Gastroesophageal sphincter (tissue), 4 donors: ENCODE results near the gene KLHL22. TPM values are rescaled to one million over a fixed set of nuclear protein-coding genes. Genes with fewer than 3 reads are reported as not detected.

Experiments used
- ATAC-seq: fragments of 150-250 bp; one replicate; pipeline ENCODE4 v1.9.1; 2016; ENCODE audit warnings: mild to moderate bottlenecking, moderate library complexity
- H3K27ac ChIP-seq, 4 donors: fragments of 200-600 bp; sonication (generic) in 3 of 4; 1 replicate in 3 of 4; 2 replicates in 1 of 4; pipeline ENCODE4 v1.5.1; 2016 to 2019
- H3K27me3 ChIP-seq: fragments of 200-600 bp; sonication (generic); one replicate; pipeline ENCODE4 v1.5.1; 2019
- H3K36me3 ChIP-seq, 2 donors: fragments of 200-600 bp; sonication (generic); one replicate each; pipeline ENCODE4 v1.5.1; 2019; ENCODE audit warnings: control low read depth in 1 of 2
- H3K4me1 ChIP-seq, 3 donors: fragments of 200-600 bp; sonication (generic); 1 replicate in 2 of 3; 2 replicates in 1 of 3; pipeline ENCODE4 v1.5.1; 2016 to 2019; ENCODE audit warnings: control low read depth in 2 of 3
- H3K4me3 ChIP-seq, 2 donors: fragments of 200-600 bp; sonication (generic); one replicate each; pipeline ENCODE4 v1.5.1; 2019; ENCODE audit warnings: mild to moderate bottlenecking in 1 of 2, moderate library complexity in 1 of 2
- H3K9me3 ChIP-seq, 3 donors: fragments of 200-600 bp; sonication (generic); one replicate each; pipeline ENCODE4 v1.5.1; 2017 to 2019; ENCODE audit warnings: control low read depth in 2 of 3
- EP300 ChIP-seq: sonication (generic); formaldehyde crosslinking; IDR thresholded peaks from one replicate; pipeline ENCODE4 v1.6.1; 2017; ENCODE audit warnings: antibody characterized with exemption, mild to moderate bottlenecking
- POLR2A ChIP-seq, 2 donors: fragments of 450-650 bp; IDR thresholded peaks; one replicate each; pipeline ENCODE4 v1.6.1; 2017; ENCODE audit warnings: antibody characterized with exemption in 2 of 2, mild to moderate bottlenecking in 2 of 2, moderate library complexity in 1 of 2
- POLR2AphosphoS5 ChIP-seq: sonication (generic); formaldehyde crosslinking; IDR thresholded peaks from one replicate; pipeline ENCODE4 v1.6.1; 2017; ENCODE audit warnings: antibody characterized with exemption
- WGBS, 2 donors: methylation state at CpG; one replicate each; pipeline ENCODE4 v1.1.5; 2018; ENCODE audit warnings: low coverage in 1 of 2; 5-methylcytosine and 5-hydroxymethylcytosine counted together
- total RNA-seq, 4 donors: library from RNA; depleted of rRNA; stranded (reverse); fragments of >200 nt; gene quantifications; one replicate each; pipeline ENCODE4 v1.1.0, GENCODE V29; 2016
- TF ChIP-seq, protein P1 (sequence below), 4 experiments: fragments of 200-600 bp in 2 of 4; fragments of 450-650 bp in 2 of 4; sonication (generic) in 1 of 4; IDR thresholded peaks; one replicate each; pipeline ENCODE4 v1.5.1; 2017 to 2019; ENCODE audit warnings: antibody characterized with exemption in 4 of 4, mild to moderate bottlenecking in 2 of 4, moderate library complexity in 2 of 4

The KLHL22 gene
- total RNA-seq, 4 donors from 2014 or later, result 25.0 to 44.5 (median 33.9) TPM

DNA sequence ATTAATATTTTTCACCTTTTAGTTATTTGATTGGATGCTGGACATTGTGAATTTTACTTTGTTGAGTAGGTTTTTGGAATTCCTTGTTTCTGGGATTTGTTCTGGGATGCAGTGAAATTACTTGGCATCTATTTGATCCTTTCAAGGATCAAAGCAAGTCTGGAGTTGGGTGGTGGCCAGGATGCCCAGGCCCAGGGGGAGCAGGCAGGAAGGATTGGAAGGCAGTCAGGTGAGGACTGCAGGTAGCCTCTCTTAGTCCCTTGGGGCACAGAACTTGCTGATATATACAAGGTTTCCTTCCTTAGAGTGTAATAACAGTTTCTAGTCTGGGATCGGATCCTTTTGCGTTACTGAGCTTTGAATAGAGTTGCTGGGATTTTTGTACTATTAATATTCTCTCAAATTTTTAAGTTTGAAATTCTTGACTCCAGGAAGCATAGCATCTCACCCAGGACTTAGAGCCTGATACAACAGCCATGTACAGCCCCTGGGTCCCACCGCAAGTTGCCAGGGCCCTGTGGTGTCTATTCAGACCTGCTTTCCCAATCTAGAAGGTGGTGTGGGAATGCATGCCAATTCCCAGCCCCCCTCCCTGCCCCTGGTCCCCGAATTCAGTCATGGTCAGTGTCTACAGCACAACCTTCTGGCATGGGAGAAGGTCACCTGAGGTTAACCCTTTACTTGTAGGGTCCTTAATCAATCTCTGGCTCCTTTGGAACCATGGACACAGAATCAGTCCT is 95.6 kb downstream of the KLHL22 start:
- no peaks in the 10 kb centered on the region for H3K27me3 ChIP-seq
- H3K4me3 ChIP-seq, result no peak overlapping the region
- WGBS, 2 donors, result 57 to 80% methylated on average over 3 of the region's 4 CpGs
- no peak overlapping the region for H3K27ac ChIP-seq
- H3K9me3 ChIP-seq, result no peaks in the 10 kb centered on the region
- no peak for TF ChIP-seq POLR2AphosphoS5
- H3K36me3 ChIP-seq, result peaks cover 0 to 44% of the 10 kb centered on the region in 2 donors
- H3K4me1 ChIP-seq, result peaks cover 0 to 19% (median 6%) of the 10 kb centered on the region in 3 donors
- no peak for ATAC-seq

DNA sequence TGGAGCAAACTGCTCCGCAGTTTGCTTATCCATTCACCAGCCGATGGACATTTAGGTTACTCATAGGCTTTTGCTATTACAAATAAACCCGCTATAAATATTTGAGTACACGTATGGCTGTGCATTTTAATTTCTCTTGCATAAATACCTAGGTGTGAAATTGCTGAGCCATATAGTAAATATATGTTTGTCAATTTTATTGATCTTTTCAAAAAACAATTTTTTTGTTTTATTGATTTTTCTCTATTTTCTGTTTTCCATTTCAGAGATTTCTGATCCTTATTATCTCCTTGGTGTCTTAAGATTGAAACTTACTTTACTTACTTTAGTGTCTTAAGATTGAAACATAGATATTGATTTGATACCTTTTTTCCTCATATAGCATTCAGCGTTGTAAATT is 97.2 kb downstream of the KLHL22 start:
- WGBS, 2 donors, result 86 to 97% methylated on average over 5 of the region's 5 CpGs
- Histone ChIP-seq H3K27ac (no peak overlapping the region), H3K36me3 (peaks cover 0 to 27% of the 10 kb centered on the region in 2 donors), H3K4me3 (no peak overlapping the region), H3K9me3 (no peaks in the 10 kb centered on the region), H3K4me1 (peaks cover 0 to 30% (median 10%) of the 10 kb centered on the region in 3 donors), H3K27me3 (no peaks in the 10 kb centered on the region)
- TF ChIP-seq POLR2AphosphoS5 (no peak), EP300 (no peak), POLR2A (IDR thresholded peaks at IDR 0.05) (no peak)
- TF ChIP-seq, protein P1, sequence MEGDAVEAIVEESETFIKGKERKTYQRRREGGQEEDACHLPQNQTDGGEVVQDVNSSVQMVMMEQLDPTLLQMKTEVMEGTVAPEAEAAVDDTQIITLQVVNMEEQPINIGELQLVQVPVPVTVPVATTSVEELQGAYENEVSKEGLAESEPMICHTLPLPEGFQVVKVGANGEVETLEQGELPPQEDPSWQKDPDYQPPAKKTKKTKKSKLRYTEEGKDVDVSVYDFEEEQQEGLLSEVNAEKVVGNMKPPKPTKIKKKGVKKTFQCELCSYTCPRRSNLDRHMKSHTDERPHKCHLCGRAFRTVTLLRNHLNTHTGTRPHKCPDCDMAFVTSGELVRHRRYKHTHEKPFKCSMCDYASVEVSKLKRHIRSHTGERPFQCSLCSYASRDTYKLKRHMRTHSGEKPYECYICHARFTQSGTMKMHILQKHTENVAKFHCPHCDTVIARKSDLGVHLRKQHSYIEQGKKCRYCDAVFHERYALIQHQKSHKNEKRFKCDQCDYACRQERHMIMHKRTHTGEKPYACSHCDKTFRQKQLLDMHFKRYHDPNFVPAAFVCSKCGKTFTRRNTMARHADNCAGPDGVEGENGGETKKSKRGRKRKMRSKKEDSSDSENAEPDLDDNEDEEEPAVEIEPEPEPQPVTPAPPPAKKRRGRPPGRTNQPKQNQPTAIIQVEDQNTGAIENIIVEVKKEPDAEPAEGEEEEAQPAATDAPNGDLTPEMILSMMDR (IDR thresholded peaks at IDR 0.05), result no peak
- ATAC-seq, result no peak

DNA sequence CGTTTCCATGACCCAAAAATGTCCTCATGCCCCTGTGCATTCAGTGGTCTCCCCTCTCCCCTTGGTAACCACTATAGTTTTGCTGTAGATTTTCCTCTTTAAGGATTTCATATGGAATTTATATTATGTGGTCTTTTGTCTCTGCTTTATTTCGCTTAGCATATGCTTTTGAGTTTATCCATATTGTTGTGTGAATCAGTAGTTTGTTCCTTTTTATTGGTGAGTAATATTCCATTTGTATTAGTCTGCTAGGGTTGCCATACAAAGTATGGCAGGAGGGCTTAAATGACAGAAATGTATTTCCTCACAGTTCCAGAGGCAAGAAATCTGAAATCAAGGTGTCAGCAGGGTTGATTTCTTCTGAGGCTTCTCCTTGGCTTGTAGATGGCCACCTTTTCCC is 98.1 kb downstream of the KLHL22 start:
- TF ChIP-seq POLR2AphosphoS5 (no peak), EP300 (no peak), POLR2A (IDR thresholded peaks at IDR 0.05) (no peak)
- TF ChIP-seq, protein P1 (IDR thresholded peaks at IDR 0.05), result no peak
- WGBS, 2 donors, result 93 to 100% methylated on average over 2 of the region's 2 CpGs
- ATAC-seq, result no peak
- no peaks in the 10 kb centered on the region for H3K27me3 ChIP-seq
- H3K4me1 ChIP-seq, result peaks cover 0 to 33% (median 10%) of the 10 kb centered on the region in 3 donors
- H3K27ac ChIP-seq, result no peak overlapping the region
- H3K36me3 ChIP-seq, result peaks cover 0 to 19% of the 10 kb centered on the region in 2 donors
- H3K9me3 ChIP-seq, result no peaks in the 10 kb centered on the region
- H3K4me3 ChIP-seq, result no peak overlapping the region

DNA sequence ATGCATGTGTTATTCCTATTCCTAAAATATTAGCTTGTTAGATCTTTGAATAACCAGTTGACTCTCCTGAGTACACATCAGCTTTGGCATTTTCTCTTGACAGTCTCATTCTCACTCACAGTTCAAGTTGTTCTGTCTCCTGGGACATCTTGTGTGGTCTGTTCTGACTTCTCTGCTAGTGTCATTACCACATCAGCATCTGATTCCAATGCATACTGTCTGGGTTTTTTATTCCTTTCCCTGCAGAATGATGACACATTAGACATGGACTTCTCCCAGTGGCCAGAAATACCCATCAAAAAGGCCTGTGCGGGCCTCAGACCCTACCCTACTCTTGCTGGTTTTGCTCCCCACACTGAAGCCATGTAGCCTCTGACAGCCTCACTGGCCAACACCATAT is 99.0 kb downstream of the KLHL22 start:
- WGBS, 2 donors, result 73 to 92% methylated on average over 1 of the region's 1 CpG
- ATAC-seq, result no peak

DNA sequence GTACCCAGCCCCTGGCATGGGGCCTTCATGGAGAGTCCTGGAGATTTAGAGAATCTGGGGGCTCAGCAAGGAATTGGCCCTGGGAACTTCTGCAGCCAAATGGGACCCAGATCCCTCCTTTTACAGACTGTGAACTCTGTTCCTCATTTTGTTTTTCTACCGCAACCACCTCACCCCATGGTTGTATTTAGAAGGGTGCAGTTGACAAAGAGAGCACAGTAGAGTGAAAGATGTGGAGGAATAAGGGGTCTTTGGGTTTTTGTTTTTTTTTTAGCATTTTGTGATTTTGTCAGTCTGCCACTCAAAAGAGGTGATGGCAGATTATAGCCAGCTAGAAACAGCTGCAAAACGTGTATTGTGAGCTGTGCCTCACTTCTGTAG is 99.7 kb downstream of the KLHL22 start:
- no peaks in the 10 kb centered on the region for H3K27me3 ChIP-seq
- 43 to 58% methylated on average over 1 to 2 of the region's 2 CpGs for WGBS, 2 donors

More for the DNA sequence above, 99.0 kb downstream of the KLHL22 start:
- Histone ChIP-seq H3K27ac (no peak overlapping the region), H3K36me3 (peaks cover 0 to 12% of the 10 kb centered on the region in 2 donors), H3K9me3 (no peaks in the 10 kb centered on the region), H3K4me1 (peaks cover 0 to 33% (median 10%) of the 10 kb centered on the region in 3 donors), H3K27me3 (no peaks in the 10 kb centered on the region), H3K4me3 (no peak overlapping the region)
- TF ChIP-seq, protein P1 (IDR thresholded peaks at IDR 0.05), result no peak
- no peak for TF ChIP-seq EP300
- TF ChIP-seq POLR2A (IDR thresholded peaks at IDR 0.05), result no peak
- no peak for TF ChIP-seq POLR2AphosphoS5

More for the DNA sequence above, 99.7 kb downstream of the KLHL22 start:
- Histone ChIP-seq H3K27ac (no peak overlapping the region), H3K36me3 (peaks cover 0 to 4% of the 10 kb centered on the region in 2 donors), H3K4me3 (no peak overlapping the region), H3K4me1 (peaks cover 0 to 33% (median 10%) of the 10 kb centered on the region in 3 donors), H3K9me3 (no peaks in the 10 kb centered on the region)
- TF ChIP-seq POLR2A (IDR thresholded peaks at IDR 0.05), result no peak
- TF ChIP-seq EP300, result no peak
- TF ChIP-seq, protein P1 (IDR thresholded peaks at IDR 0.05), result no peak
- TF ChIP-seq POLR2AphosphoS5, result no peak
- ATAC-seq, result no peak
